ENCODE measurements around the gene EI24. TPM values are rescaled to one million over a fixed set of nuclear protein-coding genes. Genes with fewer than 3 reads are reported as not detected.

The EI24 gene
- total and polyA plus RNA-seq, 9 of the 15 experiments (the other 6 are each of a cell fraction or from before 2014, with no cell fraction given): 50.4 to 260 (median 168) TPM

DNA sequence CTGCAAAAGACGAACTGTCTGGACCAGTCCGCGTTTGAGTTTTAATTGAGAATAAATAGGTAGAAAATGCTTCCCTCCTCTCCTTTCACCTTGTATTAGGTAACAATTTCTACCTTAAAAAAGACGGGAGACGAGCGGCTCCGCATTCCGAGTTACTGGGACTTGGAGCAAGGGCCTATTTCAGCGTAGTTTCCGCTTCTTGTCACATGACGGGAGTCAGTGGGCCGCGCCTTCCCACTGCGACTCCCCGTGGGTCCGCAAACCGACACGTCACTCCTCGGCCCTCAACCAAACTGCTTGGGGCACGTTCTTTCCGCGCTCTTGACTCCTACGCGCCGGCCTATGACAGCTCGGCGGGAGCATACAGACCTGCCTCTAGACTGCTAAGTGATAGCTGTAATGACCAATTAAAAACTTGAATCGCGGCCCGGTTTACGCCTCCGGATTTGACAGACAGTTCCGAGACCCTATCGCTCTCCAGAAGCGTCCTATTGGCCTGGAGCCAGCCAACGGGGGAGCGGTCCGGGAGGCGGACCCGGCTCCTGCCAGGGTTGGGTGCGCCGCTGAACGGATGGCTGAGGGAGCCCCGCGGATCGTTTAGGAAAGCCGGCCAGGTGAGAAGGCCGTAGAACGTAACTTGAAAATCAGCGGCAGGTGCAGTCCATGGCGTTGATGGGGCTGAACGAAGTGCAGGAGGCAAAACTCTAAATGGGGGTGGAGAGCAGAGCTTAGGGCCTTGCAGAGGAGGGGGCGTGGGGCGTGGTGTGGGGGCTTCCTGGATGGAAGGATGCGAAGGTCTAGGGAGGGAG is 23.2 kb downstream of the EI24 start, which contains the start of gene STT3A (continued):
- TF ChIP-seq, protein P1, sequence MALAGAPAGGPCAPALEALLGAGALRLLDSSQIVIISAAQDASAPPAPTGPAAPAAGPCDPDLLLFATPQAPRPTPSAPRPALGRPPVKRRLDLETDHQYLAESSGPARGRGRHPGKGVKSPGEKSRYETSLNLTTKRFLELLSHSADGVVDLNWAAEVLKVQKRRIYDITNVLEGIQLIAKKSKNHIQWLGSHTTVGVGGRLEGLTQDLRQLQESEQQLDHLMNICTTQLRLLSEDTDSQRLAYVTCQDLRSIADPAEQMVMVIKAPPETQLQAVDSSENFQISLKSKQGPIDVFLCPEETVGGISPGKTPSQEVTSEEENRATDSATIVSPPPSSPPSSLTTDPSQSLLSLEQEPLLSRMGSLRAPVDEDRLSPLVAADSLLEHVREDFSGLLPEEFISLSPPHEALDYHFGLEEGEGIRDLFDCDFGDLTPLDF (CRISPR knock-in tag; IDR thresholded peaks at IDR 0.05): peak; percentile 94
- TF ChIP-seq TGIF2 (CRISPR knock-in tag; IDR thresholded peaks at IDR 0.05): no peak
- no peak for TF ChIP-seq NELFE (IDR thresholded peaks at IDR 0.05; ENCODE audit: insufficient read depth, insufficient read length)
- TF ChIP-seq, protein P2, sequence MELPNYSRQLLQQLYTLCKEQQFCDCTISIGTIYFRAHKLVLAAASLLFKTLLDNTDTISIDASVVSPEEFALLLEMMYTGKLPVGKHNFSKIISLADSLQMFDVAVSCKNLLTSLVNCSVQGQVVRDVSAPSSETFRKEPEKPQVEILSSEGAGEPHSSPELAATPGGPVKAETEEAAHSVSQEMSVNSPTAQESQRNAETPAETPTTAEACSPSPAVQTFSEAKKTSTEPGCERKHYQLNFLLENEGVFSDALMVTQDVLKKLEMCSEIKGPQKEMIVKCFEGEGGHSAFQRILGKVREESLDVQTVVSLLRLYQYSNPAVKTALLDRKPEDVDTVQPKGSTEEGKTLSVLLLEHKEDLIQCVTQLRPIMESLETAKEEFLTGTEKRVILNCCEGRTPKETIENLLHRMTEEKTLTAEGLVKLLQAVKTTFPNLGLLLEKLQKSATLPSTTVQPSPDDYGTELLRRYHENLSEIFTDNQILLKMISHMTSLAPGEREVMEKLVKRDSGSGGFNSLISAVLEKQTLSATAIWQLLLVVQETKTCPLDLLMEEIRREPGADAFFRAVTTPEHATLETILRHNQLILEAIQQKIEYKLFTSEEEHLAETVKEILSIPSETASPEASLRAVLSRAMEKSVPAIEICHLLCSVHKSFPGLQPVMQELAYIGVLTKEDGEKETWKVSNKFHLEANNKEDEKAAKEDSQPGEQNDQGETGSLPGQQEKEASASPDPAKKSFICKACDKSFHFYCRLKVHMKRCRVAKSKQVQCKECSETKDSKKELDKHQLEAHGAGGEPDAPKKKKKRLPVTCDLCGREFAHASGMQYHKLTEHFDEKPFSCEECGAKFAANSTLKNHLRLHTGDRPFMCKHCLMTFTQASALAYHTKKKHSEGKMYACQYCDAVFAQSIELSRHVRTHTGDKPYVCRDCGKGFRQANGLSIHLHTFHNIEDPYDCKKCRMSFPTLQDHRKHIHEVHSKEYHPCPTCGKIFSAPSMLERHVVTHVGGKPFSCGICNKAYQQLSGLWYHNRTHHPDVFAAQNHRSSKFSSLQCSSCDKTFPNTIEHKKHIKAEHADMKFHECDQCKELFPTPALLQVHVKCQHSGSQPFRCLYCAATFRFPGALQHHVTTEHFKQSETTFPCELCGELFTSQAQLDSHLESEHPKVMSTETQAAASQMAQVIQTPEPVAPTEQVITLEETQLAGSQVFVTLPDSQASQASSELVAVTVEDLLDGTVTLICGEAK (IDR thresholded peaks at IDR 0.05): peak; percentile 70
- TF ChIP-seq, protein P2 (CRISPR knock-in tag; IDR thresholded peaks at IDR 0.05): no peak
- TF ChIP-seq, protein P3, sequence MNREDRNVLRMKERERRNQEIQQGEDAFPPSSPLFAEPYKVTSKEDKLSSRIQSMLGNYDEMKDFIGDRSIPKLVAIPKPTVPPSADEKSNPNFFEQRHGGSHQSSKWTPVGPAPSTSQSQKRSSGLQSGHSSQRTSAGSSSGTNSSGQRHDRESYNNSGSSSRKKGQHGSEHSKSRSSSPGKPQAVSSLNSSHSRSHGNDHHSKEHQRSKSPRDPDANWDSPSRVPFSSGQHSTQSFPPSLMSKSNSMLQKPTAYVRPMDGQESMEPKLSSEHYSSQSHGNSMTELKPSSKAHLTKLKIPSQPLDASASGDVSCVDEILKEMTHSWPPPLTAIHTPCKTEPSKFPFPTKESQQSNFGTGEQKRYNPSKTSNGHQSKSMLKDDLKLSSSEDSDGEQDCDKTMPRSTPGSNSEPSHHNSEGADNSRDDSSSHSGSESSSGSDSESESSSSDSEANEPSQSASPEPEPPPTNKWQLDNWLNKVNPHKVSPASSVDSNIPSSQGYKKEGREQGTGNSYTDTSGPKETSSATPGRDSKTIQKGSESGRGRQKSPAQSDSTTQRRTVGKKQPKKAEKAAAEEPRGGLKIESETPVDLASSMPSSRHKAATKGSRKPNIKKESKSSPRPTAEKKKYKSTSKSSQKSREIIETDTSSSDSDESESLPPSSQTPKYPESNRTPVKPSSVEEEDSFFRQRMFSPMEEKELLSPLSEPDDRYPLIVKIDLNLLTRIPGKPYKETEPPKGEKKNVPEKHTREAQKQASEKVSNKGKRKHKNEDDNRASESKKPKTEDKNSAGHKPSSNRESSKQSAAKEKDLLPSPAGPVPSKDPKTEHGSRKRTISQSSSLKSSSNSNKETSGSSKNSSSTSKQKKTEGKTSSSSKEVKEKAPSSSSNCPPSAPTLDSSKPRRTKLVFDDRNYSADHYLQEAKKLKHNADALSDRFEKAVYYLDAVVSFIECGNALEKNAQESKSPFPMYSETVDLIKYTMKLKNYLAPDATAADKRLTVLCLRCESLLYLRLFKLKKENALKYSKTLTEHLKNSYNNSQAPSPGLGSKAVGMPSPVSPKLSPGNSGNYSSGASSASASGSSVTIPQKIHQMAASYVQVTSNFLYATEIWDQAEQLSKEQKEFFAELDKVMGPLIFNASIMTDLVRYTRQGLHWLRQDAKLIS (CRISPR knock-in tag; IDR thresholded peaks at IDR 0.05): no peak
- TF ChIP-seq, protein P4, sequence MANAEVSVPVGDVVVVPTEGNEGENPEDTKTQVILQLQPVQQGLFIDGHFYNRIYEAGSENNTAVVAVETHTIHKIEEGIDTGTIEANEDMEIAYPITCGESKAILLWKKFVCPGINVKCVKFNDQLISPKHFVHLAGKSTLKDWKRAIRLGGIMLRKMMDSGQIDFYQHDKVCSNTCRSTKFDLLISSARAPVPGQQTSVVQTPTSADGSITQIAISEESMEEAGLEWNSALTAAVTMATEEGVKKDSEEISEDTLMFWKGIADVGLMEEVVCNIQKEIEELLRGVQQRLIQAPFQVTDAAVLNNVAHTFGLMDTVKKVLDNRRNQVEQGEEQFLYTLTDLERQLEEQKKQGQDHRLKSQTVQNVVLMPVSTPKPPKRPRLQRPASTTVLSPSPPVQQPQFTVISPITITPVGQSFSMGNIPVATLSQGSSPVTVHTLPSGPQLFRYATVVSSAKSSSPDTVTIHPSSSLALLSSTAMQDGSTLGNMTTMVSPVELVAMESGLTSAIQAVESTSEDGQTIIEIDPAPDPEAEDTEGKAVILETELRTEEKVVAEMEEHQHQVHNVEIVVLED (CRISPR knock-in tag; IDR thresholded peaks at IDR 0.05): peak; percentile 81
- TF ChIP-seq NR2C2 (CRISPR knock-in tag; IDR thresholded peaks at IDR 0.05): no peak
- TF ChIP-seq NR2C2 (tag; IDR thresholded peaks at IDR 0.05): peak; percentile 76
- TF ChIP-seq RBM25 (IDR thresholded peaks at IDR 0.05; ENCODE audit: low read depth, low read length, severe bottlenecking): peak; percentile 92
- TF ChIP-seq SNRNP70 (optimal IDR thresholded peaks at IDR 0.05; ENCODE audit: low read depth, low read length): no peak
